ENCODE data around the gene CDCP2.

CDCP2 gene

DNA sequence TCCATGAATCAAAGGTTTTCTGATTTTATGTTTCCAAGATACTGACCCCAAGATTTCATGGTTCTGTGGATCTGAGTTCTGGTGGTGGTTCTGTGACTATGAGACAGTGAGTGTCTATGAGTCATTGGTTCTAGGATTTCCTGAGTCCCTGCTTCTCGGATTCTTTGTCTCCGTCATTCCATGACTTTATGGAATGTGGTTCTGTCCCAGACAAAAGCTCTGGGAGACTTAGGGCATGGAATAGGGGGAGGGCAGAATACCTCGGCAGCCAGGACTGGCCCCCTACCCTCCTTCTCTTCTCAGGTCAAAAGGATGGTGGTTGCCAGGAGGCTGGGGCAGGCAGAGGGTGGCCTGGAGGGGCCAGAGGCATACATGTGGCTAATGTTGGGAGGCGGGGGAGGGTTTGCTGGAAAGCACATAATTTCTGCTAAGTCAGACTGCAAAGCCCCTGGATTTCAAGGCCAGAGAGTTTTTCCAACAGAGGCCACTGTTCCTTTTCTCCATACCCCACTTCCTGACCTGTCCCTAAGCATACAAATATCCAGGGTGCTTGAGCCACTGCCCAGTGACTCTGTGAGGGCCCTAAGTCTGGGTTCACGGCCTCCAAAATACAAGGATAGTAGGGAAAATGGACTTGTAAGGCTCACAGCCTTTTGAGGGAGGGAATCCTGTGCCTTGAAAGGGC, 17.2 kb downstream of the CDCP2 start:
- no peak for DNase-seq

DNA sequence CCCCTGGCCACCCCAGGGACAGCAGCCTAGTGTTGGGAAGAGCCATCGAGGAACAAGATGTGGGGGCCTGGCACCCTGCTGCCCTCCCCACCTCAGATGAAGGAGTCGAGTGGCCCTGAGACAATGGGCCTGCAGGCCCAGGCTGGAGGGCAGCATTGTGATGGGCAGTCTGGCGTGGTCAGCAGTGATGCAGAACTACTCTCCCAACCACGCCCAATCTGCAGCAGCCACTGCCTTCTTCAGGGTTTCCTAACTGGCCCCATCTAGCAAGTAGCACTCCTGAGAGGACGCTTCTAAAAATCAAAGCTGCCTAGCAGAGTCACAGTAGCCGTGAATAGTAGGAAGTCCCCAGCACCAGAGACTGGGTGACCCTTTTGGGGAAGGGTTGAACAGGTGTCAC, 18.5 kb downstream of the CDCP2 start:
- no peak for DNase-seq

DNA sequence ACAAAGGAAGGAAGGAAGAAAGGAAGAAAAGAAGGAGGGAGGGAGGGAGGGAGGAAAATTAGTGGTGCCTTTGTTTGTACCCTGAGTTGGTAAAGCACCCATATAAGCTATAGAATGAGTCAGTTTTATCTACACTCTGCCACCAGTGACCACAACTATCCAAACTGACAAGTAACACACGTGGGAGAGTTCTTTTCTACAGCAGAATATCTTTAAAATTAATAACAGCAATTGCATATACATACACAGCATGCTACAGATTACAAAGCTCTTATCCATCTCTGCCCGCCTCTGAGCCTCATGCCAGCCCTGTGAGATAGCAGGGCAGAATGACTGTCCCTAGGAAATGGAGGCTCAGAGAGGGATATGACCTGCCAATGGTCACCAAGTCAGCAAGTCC, 20.3 kb downstream of the CDCP2 start:
- DNase-seq = no peak

DNA sequence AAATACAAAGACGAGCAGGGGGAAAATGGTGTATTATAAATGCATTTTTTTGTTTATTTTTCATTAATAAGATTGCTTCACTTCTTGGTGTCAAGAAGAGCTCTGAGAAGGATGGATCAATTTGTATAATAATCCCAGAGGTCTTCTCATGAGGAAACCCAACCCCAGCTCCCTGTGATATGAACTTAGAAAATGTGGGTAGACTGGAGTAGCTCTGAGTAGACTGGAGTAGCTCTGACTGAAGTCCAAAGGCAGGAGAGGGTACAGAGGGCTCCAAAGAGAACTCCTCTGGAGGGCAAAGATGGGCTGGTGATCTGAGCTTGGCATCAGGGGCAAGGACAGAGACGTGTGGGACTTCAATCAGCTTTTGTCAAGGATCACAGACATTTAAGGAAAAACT, 21.4 kb downstream of the CDCP2 start:
- DNase-seq = no peak

DNA sequence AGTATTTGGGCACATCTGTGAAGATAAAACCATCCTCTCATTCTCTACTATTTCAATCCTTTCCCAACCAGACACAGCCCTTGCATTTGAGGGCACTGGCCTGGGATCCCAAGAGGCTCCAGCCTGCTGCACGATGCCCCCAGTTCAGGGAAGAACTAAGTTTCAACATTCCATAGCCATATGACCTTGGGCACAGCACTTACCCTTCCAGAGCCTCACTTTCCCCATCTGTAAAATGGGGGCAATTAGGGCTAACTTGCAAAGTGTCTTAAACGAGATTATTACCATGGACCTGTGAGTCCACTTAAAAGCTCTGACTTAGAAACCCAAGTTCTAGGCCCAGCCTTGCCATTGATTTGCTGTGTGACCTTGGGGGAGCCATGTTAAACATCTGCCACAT, 22.9 kb downstream of the CDCP2 start:
- DNase-seq = no peak

DNA sequence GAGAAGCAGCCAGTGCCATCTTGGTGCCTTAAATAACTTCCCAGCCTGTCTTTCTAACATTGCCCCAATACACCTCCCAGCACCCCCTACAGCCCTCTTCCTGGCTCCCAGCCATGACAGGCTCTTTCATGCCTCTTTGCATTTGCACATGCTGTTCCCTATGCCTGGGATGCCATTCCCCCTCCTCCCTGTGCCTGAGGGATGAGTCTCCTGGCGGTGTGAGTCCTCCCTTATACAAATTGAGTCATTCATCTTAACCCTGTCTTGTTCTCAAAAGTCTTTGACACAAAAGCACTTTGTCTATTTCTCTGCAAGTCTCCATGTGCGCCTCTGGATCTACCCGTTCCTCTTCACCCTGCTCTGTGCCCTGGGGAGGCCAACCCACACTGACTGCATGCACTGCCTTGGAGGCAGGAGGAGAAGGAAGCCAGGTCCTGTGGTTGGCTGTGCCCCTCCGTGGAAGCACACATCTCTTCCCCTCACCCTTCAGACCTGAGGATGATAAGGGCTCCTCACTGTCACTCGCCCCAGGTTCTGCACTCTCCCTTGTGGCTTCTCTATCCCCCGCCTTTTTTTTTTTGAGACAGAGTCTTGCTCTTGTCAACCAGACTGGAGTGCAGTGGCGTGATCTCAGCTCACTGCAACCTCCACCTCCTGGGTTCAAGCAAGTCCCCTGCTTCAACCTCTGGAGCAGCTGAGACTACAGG, 25.1 kb downstream of the CDCP2 start:
- DNase-seq = no peak

DNA sequence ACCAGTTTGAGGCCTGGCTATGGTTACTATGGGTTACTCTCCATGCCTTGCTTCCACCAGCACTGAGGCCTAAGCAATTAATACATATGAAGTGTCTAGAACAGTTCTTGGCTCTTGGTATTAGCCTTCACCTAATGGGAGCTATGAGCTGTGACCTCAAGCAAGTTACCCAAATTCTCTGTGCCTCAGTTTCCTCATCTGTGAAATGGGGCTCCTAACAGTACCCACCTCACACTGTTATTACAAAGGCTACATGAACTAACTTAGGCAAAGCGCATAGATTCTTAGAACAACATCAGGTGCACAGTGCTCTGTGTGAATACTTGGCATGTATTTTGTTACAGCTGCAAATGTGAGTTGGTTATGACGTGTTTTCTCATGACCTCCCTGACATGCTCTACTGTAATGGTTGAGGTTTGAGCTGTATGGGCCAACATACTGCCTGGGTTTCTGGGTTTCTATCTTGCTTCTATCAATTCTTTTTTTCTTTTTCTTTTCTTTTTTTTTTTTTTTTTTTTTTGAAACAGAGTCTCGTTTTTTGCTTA, 26.5 kb downstream of the CDCP2 start:
- DNase-seq = no peak

DNA sequence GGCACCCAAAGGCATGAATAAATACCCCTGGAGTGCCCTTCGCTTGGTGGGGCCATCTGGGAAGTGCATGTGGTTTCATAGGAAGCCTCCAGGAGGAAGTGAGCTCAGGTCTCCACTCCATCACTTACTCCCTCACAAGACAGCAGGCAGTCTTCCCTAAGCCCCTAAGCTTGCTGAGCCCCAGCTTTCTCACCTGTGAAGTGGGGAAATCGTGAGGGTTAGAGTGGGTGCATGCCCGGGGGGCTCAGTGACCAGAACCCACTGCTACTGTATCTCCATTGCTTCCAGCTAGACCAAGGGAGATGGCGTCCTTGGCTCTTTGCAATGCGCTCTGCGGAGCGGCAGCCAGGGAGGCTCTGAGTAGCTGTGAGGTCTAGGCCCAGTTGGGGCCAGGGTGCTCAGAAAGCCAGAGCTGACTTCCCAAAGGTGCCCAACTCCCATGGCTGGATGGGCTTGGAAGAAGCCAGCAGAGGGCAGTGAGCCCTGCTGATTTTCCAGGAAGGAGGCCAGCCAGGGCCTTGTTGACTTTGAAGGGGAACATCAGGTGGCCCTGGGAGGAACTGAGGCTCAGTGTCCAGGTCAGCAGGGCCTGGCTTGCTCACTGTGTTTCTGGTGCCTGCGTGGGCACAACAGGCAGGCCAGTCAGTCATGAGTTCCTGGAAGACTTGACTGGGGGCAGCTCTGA, 27.3 kb downstream of the CDCP2 start:
- DNase-seq = no peak

DNA sequence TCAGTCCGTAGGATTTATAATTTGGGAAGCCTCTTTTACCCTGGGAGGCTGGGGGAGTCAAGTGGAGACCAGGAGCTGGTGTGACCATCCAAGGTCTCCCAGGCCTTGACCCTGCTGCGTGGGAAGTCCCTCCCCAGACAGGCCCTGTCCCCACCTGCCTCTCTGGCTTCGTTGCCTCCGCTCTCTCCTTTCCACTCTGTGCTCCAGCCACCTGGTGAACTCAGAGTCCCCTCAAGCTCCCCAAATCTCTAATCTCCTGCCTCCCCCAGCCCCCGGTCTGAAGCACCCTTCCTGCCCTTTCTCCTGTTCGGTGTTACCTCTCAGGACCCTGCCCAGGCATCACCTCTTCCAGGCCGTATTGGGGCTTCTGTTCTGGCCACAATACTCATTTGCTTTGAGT, 27.9 kb downstream of the CDCP2 start:
- no peak for DNase-seq

DNA sequence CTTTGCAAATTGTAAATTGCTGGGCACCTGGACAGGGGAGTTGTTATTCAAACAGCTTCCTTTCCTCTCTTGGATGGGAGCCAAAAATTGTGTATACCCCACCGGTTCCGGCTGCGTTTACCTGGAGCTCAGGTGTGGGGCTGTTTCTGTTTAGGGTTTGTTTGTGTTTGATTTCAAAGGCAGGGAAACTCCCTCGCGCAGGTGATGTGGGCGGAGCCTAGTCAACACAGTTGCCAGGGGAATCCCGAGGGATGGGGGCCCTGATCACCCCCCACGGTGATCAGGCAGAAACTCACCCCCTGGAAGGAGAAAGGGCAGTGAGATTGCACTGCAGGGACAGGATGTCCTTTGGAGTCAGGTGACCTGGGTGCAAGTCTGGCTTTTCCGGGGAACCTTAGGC, 28.3 kb downstream of the CDCP2 start:
- DNase-seq = peak; percentile 2

DNA sequence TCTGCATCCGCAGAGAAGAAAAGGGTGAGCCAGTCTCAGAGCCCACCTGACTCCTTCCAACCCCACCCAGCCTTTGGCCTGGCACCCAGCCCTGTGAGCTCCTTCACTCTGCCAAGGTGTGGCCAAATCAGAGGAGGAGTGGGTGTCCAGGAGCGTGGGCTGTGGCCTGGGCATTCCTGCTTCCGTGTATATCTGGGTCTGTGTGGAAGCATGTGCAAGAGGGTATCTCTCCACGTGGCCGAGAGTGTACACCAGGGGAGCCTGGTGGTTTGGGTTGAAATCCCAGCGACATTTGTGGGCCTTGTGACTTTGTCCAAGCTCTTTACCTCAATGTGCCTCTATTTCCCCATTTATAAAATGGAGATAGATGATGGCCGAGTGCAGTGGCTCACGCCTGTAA, 29.8 kb downstream of the CDCP2 start:
- DNase-seq = no peak

DNA sequence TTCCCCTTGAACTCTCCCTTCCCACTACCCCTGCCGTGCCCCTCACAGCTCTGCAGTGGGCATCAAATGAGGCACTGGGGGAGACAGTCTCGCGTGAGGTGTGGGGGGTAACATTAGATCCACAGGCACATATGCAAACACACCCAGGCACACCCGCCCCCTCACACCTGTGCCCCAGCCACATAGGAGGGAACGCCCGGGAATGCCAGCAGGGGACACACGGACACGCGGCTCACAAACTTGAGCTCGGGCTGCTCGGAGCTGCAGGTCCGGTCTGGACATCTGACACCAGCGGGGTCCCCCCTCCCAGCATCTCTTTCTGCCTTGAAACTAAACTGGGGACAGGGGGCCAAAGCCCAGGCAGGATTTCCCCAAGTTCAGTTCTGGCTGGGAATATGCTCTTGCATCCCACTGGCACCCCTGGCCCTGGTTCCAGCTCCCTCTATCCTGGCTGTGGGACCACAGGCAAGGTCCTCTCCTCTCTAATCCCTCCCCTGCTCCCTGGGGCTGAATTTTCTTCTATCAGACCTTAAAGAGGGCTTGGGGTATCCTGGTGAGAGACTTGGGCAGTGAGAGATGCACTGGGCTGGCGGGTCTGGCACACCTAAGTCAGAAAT, 30.6 kb downstream of the CDCP2 start:
- no peak for DNase-seq

DNA sequence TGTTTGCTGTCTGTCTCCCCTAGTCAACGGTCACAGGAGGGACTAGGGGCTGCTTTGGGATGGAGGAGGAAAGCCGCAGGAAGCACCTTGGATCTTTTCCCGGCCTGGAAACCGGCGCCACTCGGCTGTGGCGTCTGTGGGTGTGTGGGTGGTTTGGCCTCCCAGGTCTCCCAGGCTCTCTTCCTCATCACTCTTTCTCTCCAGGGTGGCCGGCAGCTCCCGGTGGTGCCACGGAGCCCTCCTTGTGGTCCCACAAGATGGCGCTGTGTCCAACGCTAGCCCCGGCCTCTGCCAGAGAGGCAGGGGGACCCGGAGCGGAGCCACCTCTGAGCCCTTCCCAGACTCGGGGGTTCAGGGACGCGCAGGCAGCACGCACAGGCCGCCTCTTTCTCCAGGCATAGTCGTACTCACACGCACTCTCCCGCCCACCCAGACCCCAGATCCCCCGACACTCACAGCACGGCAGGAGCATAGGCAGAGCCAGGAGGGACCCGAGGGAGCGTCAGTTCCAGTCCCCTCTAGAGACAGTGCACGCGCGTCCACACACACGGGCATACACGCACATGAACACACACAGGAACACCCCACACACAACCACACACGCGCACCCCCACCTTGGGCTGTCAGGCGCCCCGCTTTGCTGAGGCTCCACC, 31.2 kb downstream of the CDCP2 start:
- DNase-seq = peak; percentile 63

DNA sequence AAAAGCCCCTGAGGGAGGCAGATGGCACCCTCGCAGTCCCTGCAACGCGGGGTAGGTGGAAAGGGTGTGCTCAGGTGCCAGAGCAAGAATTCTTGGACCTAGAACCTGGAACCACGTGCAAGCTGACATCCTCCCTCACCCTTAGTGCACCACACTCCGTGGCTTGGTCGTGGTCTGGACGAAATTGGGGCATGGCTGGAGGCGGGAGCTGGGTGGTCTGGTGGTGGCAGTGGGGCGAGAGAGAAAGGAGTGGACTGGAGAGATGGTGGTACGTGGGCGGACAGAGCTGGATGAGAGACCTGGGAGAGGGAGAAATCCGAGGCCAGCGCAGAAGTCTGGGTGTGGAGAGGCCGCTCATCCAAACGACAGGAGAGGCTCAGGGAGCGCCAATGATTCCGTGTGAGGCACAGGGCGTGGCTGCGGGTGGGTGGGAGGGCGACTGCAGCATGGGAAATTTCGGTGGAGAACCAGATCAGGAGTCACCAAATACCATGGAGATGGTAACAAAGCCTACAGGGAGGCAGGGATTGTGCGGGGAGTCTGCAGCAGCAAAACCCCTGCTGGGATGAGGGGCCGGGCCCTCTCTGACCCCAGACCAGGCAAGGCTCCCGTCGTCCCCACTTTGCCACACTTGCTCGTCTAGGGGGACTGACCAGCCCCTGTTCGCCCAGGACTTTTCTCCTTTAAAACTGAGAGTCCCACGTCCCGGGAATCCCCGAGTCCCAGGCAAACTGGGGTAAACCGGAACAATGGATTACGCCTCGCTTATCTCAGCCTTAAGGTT, 31.9 kb downstream of the CDCP2 start:
- no peak for DNase-seq

DNA sequence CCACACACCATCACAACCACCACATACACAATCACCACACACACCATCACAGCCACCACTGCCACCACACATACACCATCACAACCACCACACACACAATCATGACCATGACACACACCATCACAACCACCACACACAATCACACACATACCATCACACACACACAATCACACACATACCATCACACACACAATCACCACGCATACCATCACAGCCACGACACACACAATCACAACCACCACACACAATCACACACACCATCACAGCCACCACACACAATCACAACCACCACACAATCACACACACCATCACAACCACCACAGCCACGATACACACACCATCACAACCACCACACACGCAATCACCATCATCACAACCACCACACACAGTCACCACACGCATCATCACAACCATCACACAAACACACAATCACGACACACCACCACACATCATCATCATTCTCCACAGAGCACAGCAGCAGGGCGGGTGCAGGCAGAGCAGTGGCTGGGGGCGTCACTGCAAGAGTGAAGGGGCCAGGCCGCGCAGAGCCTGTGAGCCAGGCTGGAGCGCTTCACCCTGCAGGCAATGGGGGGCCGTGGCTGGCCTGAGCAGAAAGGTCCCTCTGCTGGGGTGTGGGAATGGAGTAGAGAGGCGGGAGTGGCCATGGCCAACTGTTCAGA, 32.6 kb downstream of the CDCP2 start:
- no peak for DNase-seq

DNA sequence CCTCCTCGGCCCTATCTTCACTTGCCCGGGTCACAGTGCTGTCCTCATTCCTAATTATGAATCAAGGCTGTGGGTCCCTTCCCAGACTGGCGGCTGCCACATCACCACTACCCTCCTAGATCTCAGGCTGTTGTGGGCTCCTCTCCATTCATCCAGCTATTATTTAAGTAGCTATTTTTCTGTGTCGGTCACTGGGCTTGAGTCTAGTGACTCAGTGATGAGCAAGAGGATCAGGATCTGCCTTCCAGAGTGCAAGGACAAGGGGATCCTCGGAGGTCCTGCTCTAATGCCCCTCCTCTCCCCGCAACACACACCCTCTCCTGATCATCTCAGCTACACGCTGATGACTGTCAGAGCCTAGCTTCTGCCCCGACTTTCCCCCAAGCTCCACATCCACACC, 34.1 kb downstream of the CDCP2 start:
- no peak for DNase-seq

DNA sequence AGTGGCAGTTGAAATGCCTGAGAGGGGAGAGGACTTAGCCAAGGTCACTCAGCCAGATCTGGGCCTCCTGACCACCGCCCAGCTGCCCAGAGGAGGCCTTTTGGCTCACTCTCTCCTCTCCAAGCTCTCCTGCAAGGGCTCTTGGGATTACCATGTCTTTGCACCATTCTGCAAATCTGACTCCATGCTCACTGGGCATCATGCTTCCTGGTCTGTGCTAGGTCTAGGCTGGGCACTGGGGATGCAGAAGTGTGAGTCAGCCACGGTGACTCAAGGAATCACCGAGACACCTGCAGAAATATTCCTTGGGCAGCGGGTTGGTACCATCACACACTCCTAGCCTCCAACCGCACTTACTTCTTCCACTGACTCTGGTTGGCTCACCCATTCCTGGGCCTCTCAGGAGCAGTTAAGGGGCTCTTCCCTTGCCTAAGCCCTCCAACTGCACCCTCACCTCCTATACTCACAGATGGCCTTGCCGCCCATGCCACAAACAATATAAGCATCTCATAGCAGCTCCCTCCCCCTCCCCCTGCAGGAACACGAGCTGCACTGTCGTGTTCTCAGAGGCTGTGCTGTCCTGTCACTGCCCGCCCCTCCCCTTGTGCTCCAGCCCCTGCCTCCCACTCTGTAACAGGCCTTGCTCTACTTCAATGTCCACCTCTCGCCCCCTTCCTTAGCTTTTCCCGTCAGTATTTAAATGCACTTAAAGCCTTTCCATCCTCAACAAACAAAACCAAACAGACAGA, 34.8 kb downstream of the CDCP2 start:
- DNase-seq = no peak

DNA sequence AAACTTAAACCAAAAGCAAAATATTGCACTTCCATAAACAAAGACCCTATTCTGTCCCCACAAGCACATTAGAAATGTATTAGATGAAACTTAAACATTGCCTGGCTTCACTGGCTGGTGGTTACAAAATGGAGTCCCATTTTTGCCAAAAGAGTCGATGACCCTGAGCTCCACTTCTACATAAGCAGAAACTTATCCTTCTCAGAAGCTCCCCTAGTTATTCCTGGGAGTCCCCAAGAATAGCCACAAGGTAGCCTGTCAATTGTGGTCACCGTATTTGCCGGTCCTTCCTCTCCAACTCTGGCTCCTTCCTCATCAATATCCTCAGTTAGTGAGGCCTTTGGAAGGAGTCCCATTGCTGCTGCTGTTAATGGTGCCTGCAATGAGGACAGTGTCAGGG, 37.3 kb downstream of the CDCP2 start:
- DNase-seq = no peak

DNA sequence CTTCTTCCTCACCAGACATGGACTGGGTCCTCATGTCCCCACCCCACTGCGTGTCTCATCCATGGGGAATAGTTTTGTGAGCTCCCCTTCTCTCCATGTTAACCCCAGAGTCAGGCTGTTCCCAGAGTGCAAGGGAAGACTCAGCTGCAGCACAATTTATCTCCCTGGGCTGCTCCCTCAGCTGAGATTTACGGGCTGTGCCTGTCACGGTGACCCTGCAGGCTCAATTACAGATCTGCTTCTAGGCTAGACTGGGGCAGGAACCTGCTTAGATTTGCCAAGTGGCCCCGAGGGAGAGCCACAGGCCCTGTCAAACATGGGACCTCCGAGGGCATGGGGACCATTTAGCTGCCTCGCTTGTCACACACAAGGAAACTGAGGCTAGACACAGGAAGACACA, 37.8 kb downstream of the CDCP2 start:
- DNase-seq = no peak

DNA sequence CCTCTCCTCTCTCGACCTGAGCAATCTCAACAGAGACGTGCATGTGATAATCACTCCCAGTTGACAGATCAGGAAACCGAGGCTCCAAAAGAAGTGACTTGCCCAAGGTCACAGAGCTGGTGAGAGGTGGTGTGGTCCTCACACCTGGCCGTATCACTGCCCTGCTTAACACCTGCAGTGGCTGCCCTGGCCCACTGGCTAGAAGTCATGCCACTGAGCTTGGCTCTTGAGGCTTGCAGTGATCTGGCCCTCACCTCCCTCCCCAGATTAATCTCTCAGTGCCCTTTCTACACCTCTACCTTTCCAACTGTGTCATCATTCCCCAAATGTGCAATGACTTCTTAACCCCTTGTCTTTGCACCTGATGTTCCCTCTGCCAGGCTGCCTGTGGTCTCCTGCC, 38.8 kb downstream of the CDCP2 start:
- DNase-seq = no peak

All from CD4-positive, alpha-beta T cell treated with Interleukin-21 for 1 hour (primary cell).